COLO829 (cell line): ENCODE results near the gene ABHD15.
"Not testable (repeated sequence)": the region's sequence is repeated elsewhere in the genome, so short reads cannot be mapped to it uniquely, and the experiment has no call there.

Experiments used
- DNase-seq: peaks from one replicate; pipeline ENCODE4 v3.0.0; 2012; ENCODE audit warnings: low spot score

ABHD15 gene

GRCh38 chr17:29568331-29569244 lies 1.8 kb upstream of the ABHD15 start, which contains the start of gene TP53I13:
Gene TP53I13, plus strand, starts transcription at chr17:29568701. Its CDS starts 58 bp downstream, at chr17:29568759.
- peak; percentile 60 for DNase-seq

- no peak for DNase-seq
Observed at GRCh38 chr17:29567554-29568330, 905 bp upstream of the ABHD15 start.

- DNase-seq: no peak
Observed at GRCh38 chr17:29567304-29567553, 392 bp upstream of the ABHD15 start.

- no peak for DNase-seq
Observed at GRCh38 chr17:29565643-29566472, 979 bp downstream of the ABHD15 start.

- DNase-seq: no peak
Observed at GRCh38 chr17:29563816-29564215, 3.0 kb downstream of the ABHD15 start.

- no peak for DNase-seq
Observed at GRCh38 chr17:29562615-29563014, 4.2 kb downstream of the ABHD15 start.

- no peak for DNase-seq
Observed at GRCh38 chr17:29561554-29562517, 5.0 kb downstream of the ABHD15 start.

- DNase-seq: no peak
Observed at GRCh38 chr17:29560316-29560715, 6.5 kb downstream of the ABHD15 start.

- no peak for DNase-seq
Observed at GRCh38 chr17:29559640-29560039, 7.2 kb downstream of the ABHD15 start.

- DNase-seq: not testable (repeated sequence)
Observed at GRCh38 chr17:29558139-29558538, 8.7 kb downstream of the ABHD15 start.

GRCh38 chr17:29557739-29558116 lies 9.1 kb downstream of the ABHD15 start:
- no peak for DNase-seq

GRCh38 chr17:29557085-29557738 lies 9.6 kb downstream of the ABHD15 start:
- no peak for DNase-seq

GRCh38 chr17:29555840-29556239 lies 11.0 kb downstream of the ABHD15 start:
- DNase-seq: no peak

GRCh38 chr17:29549177-29549923 lies 17.5 kb downstream of the ABHD15 start:
- DNase-seq: no peak

- no peak for DNase-seq
Observed at GRCh38 chr17:29546830-29547229, 20.0 kb downstream of the ABHD15 start.

- DNase-seq: no peak
Observed at GRCh38 chr17:29546085-29546484, 20.8 kb downstream of the ABHD15 start.

- DNase-seq: no peak
Observed at GRCh38 chr17:29544066-29544465, 22.8 kb downstream of the ABHD15 start.

GRCh38 chr17:29533976-29534375 lies 32.9 kb downstream of the ABHD15 start:
- DNase-seq: no peak

GRCh38 chr17:29526322-29526721 lies 40.5 kb downstream of the ABHD15 start:
- DNase-seq: no peak

- DNase-seq: no peak
Observed at GRCh38 chr17:29524692-29525091, 42.1 kb downstream of the ABHD15 start.
